Posterior vena cava (tissue), 2 donors: ENCODE measurements around the gene TMEM239. TPM values are rescaled to one million over a fixed set of nuclear protein-coding genes. Genes with fewer than 3 reads are reported as not detected.
"Not testable (repeated sequence)": the region's sequence is repeated elsewhere in the genome, so short reads cannot be mapped to it uniquely, and the experiment has no call there.

ENCODE experiments used
- DNase-seq: peaks from one replicate; pipeline ENCODE4 v3.0.0-alpha.2; 2020; ENCODE audit warnings: low spot score
- intact Hi-C, 2 donors: fragments of 100-400 bp; cut with DNase I; formaldehyde crosslinking; loops; one replicate each; pipeline versions ENCODE4 v1.14.1 to v1.14.2; 2022 to 2023
- total RNA-seq, 2 donors: library from RNA; stranded (reverse); fragmentation: NEBNext Ultra II Directional; extraction: Animal tissue kit (Norgen Biotek cat#: 25700); gene quantifications; one replicate each; pipeline ENCODE4 v1.2.1, GENCODE V29; 2021
- donor health status: DM: yes; HTN: yes; CAD: no.
- donor health status: DM: yes; HTN: yes; CAD: no.

Gene TMEM239
- total RNA-seq, 2 donors from 2014 or later, result not detected

DNA sequence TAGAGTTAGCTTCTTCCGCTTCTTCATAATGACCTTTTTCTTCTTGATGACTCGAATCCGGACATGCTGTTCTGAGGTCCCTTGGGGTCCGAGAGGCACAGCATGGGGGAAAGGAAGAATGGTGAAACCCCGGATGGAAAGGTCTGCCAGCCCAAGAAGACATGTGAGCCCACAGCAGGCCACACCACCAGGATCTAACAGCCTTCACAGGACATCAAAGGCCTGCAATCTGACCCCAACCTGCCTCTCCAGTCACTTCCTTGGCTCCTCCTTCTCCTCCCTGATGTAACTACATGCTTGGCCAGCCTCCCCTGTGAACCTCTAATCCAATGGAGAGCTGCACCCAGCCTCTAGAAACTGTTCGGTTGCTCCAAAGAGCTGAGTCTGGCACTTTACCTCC, 17.4 kb upstream of the TMEM239 start:
- no peak for DNase-seq
- intact Hi-C loops, result no loop called here

DNA sequence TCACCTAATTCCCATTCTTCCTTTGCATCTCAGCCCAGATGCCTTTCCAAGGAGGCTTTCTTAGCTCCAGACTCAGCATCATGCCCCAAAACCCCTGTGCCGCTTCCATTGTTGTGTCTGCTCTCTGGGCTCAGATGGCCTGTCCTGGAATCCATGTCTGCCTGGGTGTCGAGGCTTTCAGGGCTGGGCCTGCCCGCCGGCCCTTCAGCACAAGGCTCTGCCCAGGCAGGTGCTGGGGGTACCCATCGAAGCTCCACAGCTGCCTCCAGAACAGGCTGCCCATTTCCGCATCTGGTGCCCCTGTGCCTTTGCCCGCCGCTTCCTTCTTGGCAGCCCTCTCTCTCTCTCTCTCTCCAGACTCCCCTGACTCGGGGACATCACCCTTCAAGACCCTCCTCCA, 16.9 kb upstream of the TMEM239 start:
- DNase-seq, result no peak
- intact Hi-C loops, result no loop called here

- intact Hi-C loops, result no loop called here
- DNase-seq, result no peak
Measured at GRCh38 chr20:2799688-2800520, 16.3 kb upstream of the TMEM239 start.

DNA sequence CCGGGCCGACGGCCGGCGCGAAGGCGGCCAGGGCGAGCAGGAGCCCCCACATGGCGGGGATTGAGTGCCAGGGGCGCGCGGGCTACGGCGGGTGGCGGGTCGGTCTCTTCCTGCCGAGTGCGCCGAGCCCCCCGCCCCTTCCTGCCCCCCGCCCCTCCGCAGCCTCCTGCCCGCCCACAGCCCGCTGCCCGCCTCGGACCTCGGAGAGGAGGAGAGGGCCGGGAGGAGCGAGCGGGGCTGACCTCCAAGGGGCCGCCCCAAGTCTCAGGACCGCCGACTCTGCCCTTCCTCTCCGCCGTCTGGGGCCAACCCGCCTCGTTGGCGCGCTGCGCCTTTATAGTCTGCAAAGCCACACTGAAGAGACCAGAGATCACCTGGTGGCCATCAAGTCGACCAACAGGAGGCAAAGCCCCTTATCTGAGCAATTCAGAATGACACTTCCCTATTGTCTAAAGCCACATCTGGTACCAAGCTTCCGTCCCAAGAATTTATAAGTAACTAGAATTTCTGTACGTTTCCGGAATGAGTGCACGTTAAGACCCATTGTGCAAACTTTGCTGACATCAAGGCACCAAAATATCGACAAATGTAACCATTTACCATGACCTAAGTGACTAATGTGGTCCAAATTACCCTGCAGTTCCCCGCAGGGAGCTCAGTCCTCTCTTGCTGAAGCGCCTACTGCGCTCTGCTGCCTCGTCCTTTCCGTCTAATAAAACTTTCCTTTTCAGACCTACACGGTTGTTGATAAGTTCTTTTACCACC, 15.5 kb upstream of the TMEM239 start, which contains the start of gene CPXM1:
Gene CPXM1, minus strand, starts transcription at position 107 of the 765 bp plus-strand sequence. Its CDS starts 55 bp downstream, at position 52.
- intact Hi-C loops, result no loop called here

DNA sequence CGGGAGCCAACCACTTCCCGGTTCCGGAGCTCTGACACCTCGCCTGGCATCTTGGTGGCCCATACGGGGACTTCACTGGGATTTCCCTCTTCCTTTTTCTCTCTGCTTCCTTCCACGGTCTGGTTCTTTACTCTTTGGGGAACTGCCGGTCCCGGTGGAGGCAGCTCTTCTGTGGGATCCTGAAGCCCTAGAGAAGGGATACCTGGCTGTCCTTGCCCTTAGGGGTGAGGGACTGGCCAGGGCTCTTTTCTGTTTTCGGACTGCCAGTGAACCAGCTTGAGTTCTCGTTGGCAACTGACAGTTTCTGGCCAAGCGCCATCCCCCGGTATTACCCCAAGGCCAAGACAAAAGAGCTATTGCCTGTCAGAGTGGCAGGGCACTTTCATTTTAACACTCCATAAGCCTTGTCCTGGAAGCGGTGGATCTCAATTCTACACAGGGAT, 14.9 kb upstream of the TMEM239 start:
- DNase-seq, result no peak
- intact Hi-C loops, result no loop called here

More for the DNA sequence above, 15.5 kb upstream of the TMEM239 start, which contains the start of gene CPXM1:
- peak; percentile 85 for DNase-seq

DNA sequence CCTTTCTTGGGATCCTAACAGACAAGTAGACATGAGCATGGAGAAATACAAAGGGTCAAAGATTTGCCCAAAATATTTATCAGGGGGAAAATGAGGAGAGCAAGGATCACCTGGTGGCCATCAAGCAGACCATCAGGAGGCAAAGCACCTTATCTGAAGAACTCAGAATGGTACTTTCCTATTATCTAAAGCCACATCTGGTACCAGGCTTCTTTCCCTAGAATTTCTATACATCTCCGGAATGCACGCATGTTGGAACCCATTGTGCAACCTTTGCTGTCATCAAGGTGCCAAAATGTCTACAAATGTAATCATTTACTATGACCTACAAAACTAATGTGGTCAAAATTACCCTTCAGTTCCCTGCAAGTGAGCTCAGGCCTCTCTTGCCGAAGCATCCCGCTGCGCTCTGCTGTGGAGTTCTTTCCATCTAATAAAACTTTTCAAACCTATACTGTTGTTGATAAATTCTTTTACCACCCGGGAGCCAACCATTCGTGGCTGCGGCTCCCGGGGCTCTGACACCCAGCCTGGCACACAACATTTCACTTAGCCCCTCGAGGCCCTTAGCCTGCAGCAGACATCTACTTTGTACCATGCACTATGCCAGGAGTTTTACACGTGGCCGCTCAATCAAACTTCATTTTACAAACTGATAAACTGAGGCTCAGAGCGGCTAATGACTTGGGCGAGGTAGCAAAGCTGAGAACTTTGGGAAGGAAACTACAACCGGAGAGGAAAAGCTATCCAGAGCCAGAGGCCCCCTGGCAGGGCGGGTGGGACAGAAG, 11.9 kb upstream of the TMEM239 start:
- no peak for DNase-seq
- intact Hi-C loops, result no loop called here

- DNase-seq, result no peak
- intact Hi-C loops, result no loop called here
Measured at GRCh38 chr20:2804852-2805688, 11.1 kb upstream of the TMEM239 start.

DNA sequence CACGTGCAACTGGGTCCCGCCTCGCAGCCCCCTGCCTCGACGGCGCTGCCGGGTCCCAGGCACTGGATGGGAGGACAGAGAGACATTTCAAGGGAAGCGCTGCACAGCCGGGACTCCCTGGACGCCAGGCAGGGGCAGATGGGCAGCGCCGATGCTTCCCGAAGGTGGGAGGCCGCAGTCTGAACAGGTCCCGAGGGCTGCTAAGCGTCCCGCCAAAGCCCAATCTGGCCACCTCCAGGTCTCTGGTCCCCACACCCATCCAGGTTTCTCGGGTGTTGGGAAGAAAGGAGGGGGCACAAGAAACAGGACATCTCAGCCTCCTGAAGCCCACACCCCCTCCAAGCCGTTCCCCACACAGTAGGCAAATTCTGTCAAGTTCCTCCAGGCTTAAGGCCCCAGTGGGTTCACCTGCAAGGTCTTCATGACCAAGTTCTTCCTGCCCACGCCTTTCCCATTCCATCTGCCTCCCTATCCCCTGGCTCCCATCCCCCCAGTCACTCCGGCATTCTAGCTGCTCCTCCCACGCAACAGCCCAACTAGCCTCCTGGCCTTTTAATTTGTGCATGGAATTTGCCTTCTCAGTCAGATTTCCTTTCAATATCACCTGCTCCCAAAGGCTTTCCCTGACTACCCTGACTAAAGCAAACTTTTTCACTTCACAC, 10.3 kb upstream of the TMEM239 start:
- intact Hi-C loops, result no loop called here
- no peak for DNase-seq

DNA sequence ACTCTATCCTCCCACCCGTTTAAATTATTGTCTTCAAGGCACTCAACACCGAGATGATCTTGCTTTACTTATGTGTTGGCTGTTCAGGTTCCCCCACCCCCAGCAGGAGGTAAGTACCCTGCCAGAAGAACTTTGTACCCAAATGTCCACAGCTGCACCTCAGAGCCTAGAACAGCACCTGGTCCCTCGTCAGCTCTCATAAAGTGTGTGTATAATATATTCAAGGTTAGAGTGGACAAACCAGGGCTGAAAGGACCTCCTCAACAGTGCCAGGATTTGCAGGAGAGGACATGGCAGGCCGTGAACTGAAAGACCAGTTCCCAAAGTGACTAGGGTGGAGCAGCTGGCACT, 9.8 kb upstream of the TMEM239 start:
- intact Hi-C loops, result no loop called here
- DNase-seq, result no peak

DNA sequence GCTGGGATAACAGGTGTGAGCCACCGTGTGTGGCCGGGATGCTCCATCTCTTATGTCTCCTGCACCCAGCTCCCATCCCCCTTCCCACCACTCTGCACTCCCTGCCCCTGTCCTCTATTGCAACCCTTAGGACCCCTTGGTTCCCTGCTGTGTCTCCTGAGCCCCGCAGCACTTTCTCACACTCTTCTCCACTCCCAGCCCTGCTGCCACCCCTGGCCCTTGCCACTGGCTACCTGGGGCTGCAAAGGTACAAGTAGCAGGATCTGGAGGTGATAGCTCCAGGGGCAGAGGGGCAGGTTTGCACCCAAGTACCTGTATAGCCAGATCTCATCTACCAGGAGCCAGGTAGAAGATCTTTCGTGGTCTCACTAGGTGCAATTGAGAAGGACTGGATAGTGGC, 9.1 kb upstream of the TMEM239 start:
- intact Hi-C loops, result no loop called here
- DNase-seq, result no peak

DNA sequence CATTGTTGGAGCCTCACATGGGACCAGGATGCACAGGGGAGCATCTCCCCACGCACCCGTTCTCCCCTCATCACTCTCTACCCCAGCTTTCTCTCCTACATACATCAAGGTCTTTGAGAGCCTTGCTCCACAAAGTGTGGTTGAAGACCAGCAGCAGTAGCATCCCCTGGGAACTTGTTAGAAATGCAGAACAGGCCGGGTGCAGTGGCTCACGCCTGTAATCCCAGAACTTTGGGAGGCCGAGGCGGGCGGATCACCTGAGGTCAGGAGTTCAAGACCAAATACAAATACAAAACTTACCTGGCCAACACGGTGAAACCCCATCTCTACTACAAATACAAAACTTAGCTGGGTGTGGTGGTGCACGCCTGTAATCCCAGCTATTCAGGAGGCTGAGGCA, 8.2 kb upstream of the TMEM239 start:
- intact Hi-C loops, DNase-seq: not testable (repeated sequence)

DNA sequence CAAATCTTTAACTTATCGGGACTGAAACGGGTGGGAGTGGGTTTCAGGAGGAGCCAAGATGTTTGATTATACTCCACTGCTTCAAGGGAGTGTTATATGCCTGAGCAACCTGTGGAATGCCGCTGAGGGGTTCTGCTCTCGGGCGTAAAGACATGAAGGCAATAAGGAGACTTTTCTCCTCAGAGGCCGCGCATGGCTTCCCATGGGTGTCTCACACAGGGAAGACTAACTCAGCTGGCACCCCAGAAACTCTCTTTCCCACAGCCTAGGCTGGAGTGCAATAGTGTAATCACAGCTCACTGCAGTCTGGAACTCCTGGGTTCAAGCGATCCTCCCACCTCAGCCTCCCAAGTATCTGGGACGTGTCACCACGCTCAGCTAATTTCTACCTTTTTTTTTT, 6.5 kb upstream of the TMEM239 start:
- DNase-seq, result no peak
- intact Hi-C loops, result no loop called here

DNA sequence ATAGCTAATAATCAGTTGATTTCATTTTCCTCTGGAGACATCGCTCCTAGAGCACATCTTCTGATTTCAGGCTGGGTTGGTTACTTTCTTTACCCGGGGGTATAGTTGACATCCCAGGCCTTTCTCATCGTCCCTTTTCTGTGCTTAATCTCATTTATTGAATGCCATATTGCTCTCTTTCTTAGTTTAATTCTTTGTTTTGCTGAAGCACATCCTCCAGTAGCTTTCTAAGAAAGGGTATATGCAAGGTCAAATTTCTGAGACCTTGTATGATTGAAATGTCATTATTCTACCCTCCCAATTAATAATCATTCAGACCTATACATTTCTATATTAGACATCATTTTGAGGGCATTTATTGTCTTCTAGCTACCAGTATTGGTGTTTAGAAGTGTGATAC, 4.0 kb upstream of the TMEM239 start:
- DNase-seq, result no peak
- intact Hi-C loops, result no loop called here

DNA sequence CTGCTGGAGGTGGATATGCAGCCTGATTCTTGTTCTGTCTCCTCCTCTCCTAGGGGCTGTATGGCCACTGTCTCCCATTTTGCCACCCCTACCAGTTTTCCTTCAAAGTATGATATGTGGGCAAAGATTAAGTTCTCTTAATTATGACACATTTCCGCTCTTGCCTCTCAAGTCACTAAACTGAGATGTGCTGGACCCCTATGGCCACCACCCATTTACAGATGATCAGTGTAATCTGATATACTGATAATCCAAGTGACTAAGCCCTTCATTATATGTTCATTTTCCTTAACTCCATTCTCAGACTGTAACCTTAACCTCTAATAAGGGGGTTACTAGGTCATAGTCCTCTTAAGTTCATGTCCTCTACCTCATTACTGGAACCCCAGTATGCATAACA, 2.1 kb upstream of the TMEM239 start:
- intact Hi-C loops, result no loop called here
- no peak for DNase-seq

- intact Hi-C loops, result no loop called here
Measured at GRCh38 chr20:2814587-2815051, 1.5 kb upstream of the TMEM239 start, which contains the start of gene C20orf141. C20orf141 (plus strand) TSS chr20:2814987; CDS start chr20:2815185, 198 bp downstream.

DNA sequence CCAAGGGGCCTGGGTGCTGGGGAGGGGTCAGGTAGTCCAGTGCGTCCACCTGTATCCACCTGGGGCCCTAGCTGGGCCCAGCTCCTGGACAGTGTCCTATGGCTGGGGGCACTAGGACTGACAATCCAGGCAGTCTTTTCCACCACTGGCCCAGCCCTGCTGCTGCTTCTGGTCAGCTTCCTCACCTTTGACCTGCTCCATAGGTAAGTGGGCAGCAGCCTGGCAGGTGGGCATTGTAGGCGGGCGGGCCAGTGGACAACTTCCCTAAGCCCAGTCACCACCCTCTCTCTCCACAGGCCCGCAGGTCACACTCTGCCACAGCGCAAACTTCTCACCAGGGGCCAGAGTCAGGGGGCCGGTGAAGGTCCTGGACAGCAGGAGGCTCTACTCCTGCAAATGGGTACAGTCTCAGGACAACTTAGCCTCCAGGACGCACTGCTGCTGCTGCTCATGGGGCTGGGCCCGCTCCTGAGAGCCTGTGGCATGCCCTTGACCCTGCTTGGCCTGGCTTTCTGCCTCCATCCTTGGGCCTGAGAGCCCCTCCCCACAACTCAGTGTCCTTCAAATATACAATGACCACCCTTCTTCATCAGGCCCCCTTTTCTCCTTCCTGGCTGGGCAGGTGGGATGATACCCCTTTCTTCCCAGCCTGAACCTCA, 793 bp upstream of the TMEM239 start:
- no peak for DNase-seq
- intact Hi-C loops, result no loop called here

More at GRCh38 chr20:2814587-2815051, 1.5 kb upstream of the TMEM239 start, which contains the start of gene C20orf141:
- DNase-seq, result no peak

DNA sequence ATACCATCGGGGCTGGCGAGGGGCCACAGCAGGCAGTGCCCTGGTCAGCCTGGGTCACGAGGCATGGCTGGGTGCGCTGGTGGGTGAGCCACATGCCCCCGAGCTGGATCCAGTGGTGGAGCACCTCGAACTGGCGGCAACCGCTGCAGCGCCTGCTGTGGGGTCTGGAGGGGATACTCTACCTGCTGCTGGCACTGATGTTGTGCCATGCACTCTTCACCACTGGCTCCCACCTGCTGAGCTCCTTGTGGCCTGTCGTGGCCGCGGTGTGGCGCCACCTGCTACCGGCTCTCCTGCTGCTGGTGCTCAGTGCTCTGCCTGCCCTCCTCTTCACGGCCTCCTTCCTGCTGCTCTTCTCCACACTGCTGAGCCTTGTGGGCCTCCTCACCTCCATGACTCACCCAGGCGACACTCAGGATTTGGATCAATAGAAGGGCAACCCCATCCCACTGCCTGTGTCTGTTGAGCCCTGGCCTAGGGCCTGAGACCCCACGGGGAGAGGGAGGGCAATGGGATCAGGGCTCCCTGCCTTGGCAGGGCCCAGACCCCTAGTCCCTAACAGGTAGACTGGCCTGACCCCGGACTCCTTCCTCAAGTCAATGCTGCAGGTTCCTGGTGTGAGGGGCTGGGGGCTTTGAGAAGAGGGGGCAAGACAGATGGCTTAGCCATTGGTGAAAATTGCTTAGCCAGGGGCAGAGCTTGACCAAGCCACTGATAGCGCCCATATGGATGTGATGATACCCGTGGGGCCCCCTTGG, 598 bp downstream of the TMEM239 start:
- peak; percentile 71 for DNase-seq
- intact Hi-C loops, result no loop called here
